OCI-LY7 (cell line): ENCODE measurements around the gene DLGAP1.

Experiments
- EZH2phosphoT487 ChIP-seq: fragments of 200-600 bp; sonication (generic); IDR thresholded peaks from 2 replicates; pipeline ENCODE4 v1.6.1; 2018; ENCODE audit warnings: low read depth, borderline replicate concordance, mild to moderate bottlenecking, mixed run types, antibody characterized with exemption, low read length, moderate library complexity, mixed read lengths
- TF ChIP-seq, protein P1 (sequence below): fragments of 200-600 bp; sonication (generic); conservative IDR thresholded peaks from 2 replicates; pipeline ENCODE4 v1.5.1; 2014; ENCODE audit warnings: mild to moderate bottlenecking, antibody characterized with exemption, low read length, moderate library complexity, mixed read lengths

- TF ChIP-seq, protein P1, sequence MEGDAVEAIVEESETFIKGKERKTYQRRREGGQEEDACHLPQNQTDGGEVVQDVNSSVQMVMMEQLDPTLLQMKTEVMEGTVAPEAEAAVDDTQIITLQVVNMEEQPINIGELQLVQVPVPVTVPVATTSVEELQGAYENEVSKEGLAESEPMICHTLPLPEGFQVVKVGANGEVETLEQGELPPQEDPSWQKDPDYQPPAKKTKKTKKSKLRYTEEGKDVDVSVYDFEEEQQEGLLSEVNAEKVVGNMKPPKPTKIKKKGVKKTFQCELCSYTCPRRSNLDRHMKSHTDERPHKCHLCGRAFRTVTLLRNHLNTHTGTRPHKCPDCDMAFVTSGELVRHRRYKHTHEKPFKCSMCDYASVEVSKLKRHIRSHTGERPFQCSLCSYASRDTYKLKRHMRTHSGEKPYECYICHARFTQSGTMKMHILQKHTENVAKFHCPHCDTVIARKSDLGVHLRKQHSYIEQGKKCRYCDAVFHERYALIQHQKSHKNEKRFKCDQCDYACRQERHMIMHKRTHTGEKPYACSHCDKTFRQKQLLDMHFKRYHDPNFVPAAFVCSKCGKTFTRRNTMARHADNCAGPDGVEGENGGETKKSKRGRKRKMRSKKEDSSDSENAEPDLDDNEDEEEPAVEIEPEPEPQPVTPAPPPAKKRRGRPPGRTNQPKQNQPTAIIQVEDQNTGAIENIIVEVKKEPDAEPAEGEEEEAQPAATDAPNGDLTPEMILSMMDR, result no peak
- TF ChIP-seq EZH2phosphoT487, result no peak
Observed at GRCh38 chr18:3502650-3503049, 952.5 kb downstream of the DLGAP1 start.
